Thyroid gland (tissue), 4 donors: ENCODE results near the gene AGBL4. TPM values are rescaled to one million over a fixed set of nuclear protein-coding genes. Genes with fewer than 3 reads are reported as not detected.

ENCODE experiments used
- DNase-seq, 2 donors: peaks; one replicate each; pipeline ENCODE4 v3.0.0-alpha.2; 2019
- H3K27ac ChIP-seq, 3 donors: fragments of 200-600 bp; sonication (generic); 1 replicate in 2 of 3; 2 replicates in 1 of 3; pipeline ENCODE4 v1.5.1; 2016 to 2019; ENCODE audit warnings: mild to moderate bottlenecking in 1 of 3, moderate library complexity in 1 of 3
- H3K27me3 ChIP-seq: fragments of 200-600 bp; sonication (generic); one replicate; pipeline ENCODE4 v1.5.1; 2019
- H3K36me3 ChIP-seq, 2 donors: fragments of 200-600 bp; sonication (generic); one replicate each; pipeline ENCODE4 v1.5.1; 2016 to 2019
- H3K4me1 ChIP-seq, 2 donors: fragments of 200-600 bp; sonication (generic); one replicate each; pipeline ENCODE4 v1.5.1; 2017 to 2019
- H3K4me3 ChIP-seq, 3 donors: fragments of 200-600 bp; sonication (generic); replicated peaks in 1 of 3; 1 replicate in 2 of 3; 2 replicates in 1 of 3; pipeline ENCODE4 v1.5.1; 2016; ENCODE audit warnings: mild to moderate bottlenecking in 1 of 3
- H3K9me3 ChIP-seq: fragments of 200-600 bp; sonication (generic); one replicate; pipeline ENCODE4 v1.5.1; 2017
- POLR2A ChIP-seq, 2 donors: fragments of 450-650 bp; IDR thresholded peaks; one replicate each; pipeline ENCODE4 v1.6.1; 2017; ENCODE audit warnings: antibody characterized with exemption in 2 of 2, mild to moderate bottlenecking in 2 of 2, moderate library complexity in 1 of 2
- WGBS, 2 donors: methylation state at CpG; one replicate each; pipeline ENCODE4 v1.1.5; 2017; 5-methylcytosine and 5-hydroxymethylcytosine counted together
- intact Hi-C: fragments of 100-400 bp; cut with DNase I; formaldehyde crosslinking; loops from one replicate; pipeline ENCODE4 v1.15.1; 2023
- total RNA-seq, 4 donors: library from RNA; depleted of rRNA; stranded (reverse); fragments of >200 nt; gene quantifications; one replicate each; pipeline ENCODE4 v1.2.3, GENCODE V29; 2016
- TF ChIP-seq, protein P1 (sequence below), 6 experiments: fragments of 200-600 bp in 3 of 6; fragments of 450-650 bp in 3 of 6; sonication (generic) in 3 of 6; IDR thresholded peaks; one replicate each; pipeline ENCODE4 v1.5.1; 2016 to 2019; ENCODE audit warnings: antibody characterized with exemption in 6 of 6, mild to moderate bottlenecking in 2 of 6, inconsistent platforms in 1 of 6, moderate library complexity in 1 of 6

Gene AGBL4
- total RNA-seq, 4 donors from 2014 or later, result 2.1 to 6.0 (median 4.8) TPM

DNA sequence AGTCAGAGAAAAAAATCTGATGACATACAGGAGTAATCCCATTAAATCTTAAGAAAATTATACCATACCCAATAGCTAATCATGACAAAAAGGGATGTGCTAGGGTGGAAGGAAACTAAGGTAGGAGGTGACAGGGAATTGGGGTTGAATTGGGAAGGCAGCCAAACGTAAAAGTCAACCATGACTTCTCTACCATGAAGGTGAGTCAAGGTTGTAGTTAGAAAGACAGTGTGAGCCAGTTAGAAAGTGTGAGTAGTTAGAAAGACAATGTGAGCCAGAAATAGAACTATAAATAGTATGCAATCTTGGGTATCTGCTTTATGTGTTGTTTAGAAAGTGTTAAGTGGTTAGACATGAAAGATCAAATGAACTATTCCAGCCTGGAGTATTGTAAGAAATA is 556.8 kb downstream of the AGBL4 start:
- Histone ChIP-seq H3K9me3 (no peaks in the 10 kb centered on the region), H3K4me3 (no peak overlapping the region), H3K36me3 (no peaks in the 10 kb centered on the region), H3K27me3 (no peaks in the 10 kb centered on the region), H3K4me1 (no peaks in the 10 kb centered on the region), H3K27ac (no peak overlapping the region)
- TF ChIP-seq POLR2A (IDR thresholded peaks at IDR 0.05), result no peak
- TF ChIP-seq, protein P1, sequence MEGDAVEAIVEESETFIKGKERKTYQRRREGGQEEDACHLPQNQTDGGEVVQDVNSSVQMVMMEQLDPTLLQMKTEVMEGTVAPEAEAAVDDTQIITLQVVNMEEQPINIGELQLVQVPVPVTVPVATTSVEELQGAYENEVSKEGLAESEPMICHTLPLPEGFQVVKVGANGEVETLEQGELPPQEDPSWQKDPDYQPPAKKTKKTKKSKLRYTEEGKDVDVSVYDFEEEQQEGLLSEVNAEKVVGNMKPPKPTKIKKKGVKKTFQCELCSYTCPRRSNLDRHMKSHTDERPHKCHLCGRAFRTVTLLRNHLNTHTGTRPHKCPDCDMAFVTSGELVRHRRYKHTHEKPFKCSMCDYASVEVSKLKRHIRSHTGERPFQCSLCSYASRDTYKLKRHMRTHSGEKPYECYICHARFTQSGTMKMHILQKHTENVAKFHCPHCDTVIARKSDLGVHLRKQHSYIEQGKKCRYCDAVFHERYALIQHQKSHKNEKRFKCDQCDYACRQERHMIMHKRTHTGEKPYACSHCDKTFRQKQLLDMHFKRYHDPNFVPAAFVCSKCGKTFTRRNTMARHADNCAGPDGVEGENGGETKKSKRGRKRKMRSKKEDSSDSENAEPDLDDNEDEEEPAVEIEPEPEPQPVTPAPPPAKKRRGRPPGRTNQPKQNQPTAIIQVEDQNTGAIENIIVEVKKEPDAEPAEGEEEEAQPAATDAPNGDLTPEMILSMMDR (IDR thresholded peaks at IDR 0.05), result no peak
- intact Hi-C loops, result no loop called here
- DNase-seq, result no peak
- 54 to 56% methylated on average over 1 of the region's 1 CpG for WGBS, 2 donors

DNA sequence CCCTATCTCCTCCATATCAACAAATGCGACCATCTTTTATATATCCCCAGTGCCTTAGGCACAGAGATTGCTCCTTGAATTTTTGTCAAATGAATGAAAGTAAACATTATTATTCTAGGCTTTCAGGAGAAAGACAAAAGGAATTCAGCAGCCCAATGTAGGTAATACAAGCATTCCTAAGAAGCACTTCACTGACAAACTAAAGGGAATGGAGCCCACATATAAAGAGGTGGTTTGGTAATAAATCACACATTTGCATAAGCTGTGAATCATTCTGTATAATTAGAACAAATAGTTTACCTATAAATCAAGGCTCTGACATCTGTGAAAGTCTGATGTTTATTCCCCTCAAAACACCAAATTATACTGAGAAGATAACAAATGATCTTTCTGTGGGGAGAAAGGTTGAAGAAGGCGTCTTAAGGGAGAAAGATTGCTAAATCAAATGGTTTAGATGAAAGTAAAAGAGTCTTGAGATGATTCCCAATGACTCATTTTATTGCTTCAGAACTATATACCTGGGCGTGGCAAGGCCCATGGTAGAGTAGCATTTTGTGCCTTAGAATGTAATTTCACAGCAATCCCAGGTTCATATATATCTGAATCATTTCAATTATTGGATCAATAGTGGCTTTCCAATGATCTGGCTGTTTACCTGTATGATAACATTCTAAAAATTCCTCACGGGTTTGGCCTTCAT is 558.1 kb downstream of the AGBL4 start:
- Histone ChIP-seq H3K27me3 (no peaks in the 10 kb centered on the region), H3K4me3 (no peak overlapping the region), H3K9me3 (no peaks in the 10 kb centered on the region), H3K27ac (no peak overlapping the region), H3K4me1 (no peaks in the 10 kb centered on the region), H3K36me3 (no peaks in the 10 kb centered on the region)
- intact Hi-C loops, result no loop called here
- WGBS, 2 donors, result 84 to 88% methylated on average over 4 of the region's 4 CpGs
- TF ChIP-seq POLR2A (IDR thresholded peaks at IDR 0.05), result no peak
- TF ChIP-seq, protein P1 (IDR thresholded peaks at IDR 0.05), result no peak
- DNase-seq, result no peak

DNA sequence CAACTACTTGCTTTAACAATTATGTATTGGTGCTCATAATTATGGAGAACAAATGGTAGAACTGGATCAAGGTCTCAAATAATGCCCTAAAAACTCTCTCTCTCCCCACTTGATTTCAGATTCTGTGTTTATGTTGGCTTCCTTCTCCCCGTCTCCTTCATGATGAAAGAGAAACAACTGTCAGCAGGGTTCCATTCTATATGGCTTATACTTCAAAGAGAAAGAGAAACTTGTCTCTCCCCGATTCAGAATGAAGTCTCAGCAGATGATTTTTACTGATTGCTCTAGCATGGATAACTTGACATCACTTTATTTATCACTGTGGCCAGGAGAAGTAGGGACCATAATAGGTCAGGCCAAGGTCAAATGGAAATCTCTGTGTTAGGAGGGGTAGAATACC is 575.6 kb downstream of the AGBL4 start:
- WGBS, 2 donors, result 78% methylated on average over 2 of the region's 2 CpGs
- H3K9me3 ChIP-seq, result no peaks in the 10 kb centered on the region

DNA sequence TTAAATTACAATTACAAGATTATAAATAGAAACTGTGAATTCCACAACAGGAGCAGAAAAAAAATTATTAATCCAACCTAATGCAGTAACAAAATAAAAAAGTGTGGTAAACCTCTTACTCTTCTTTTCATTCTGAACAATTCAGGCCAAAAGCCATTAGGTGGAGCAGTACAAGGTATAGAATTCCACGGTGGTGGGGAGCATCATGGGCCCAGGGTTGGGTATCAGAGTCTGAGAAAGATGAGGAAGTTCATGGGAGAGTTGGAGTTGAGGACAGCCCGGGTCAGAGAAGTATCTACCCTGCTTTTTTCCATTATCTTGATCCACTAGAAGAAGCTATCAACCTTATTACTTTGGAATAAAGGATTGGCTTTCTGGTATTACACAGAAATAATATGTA is 586.9 kb downstream of the AGBL4 start:
- WGBS, 2 donors, result 51 to 55% methylated on average over 2 of the region's 2 CpGs
- TF ChIP-seq, protein P1 (IDR thresholded peaks at IDR 0.05), result no peak
- TF ChIP-seq POLR2A (IDR thresholded peaks at IDR 0.05), result no peak
- Histone ChIP-seq H3K4me1 (no peaks in the 10 kb centered on the region), H3K4me3 (no peak overlapping the region), H3K36me3 (no peaks in the 10 kb centered on the region), H3K27ac (no peak overlapping the region), H3K27me3 (no peaks in the 10 kb centered on the region), H3K9me3 (no peaks in the 10 kb centered on the region)
- intact Hi-C loops, result no loop called here
- DNase-seq, result no peak

More for the DNA sequence above, 575.6 kb downstream of the AGBL4 start:
- Histone ChIP-seq H3K36me3 (no peaks in the 10 kb centered on the region), H3K27me3 (no peaks in the 10 kb centered on the region), H3K4me3 (no peak overlapping the region), H3K27ac (no peak overlapping the region), H3K4me1 (no peaks in the 10 kb centered on the region)
- DNase-seq, result no peak
- intact Hi-C loops, result no loop called here
- no peak for TF ChIP-seq POLR2A (IDR thresholded peaks at IDR 0.05)
- TF ChIP-seq, protein P1 (IDR thresholded peaks at IDR 0.05), result no peak

DNA sequence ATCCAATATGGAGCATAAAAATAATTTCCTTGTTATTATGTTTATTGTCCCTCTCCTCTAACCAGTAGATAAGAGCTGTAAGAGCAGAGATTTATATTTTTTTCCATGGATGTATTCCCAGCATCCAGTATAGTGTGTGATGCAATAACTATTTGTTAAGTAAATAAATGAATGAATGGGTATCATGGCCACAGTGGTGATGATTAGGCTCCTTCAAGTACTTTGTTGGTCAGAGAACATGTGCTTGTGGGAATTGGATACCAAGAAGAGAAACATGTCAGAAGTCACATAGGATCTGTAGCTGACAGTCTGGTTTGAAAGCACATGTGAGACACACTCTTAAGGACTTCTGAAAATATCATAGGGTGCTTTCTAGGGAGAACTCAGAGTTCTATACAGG is 588.5 kb downstream of the AGBL4 start:
- no peak for TF ChIP-seq POLR2A (IDR thresholded peaks at IDR 0.05)
- TF ChIP-seq, protein P1 (IDR thresholded peaks at IDR 0.05), result no peak
- intact Hi-C loops, result no loop called here
- no peak for DNase-seq
- H3K27ac ChIP-seq, result no peak overlapping the region
- H3K9me3 ChIP-seq, result no peaks in the 10 kb centered on the region
- no peaks in the 10 kb centered on the region for H3K36me3 ChIP-seq
- no peak overlapping the region for H3K4me3 ChIP-seq
- H3K4me1 ChIP-seq, result no peaks in the 10 kb centered on the region
- H3K27me3 ChIP-seq, result no peaks in the 10 kb centered on the region
